H9 (cell line): ENCODE measurements around the gene TSPAN5. TPM values are rescaled to one million over a fixed set of nuclear protein-coding genes. Genes with fewer than 3 reads are reported as not detected.

Experiments used
- DNase-seq: peaks from one replicate; pipeline ENCODE4 v3.0.0-alpha.2; 2017
- H2AFZ ChIP-seq: one replicate; pipeline ENCODE4 v1.6.1; 2013; ENCODE audit warnings: mild to moderate bottlenecking, low read length, control low read depth, moderate library complexity
- H2AK5ac ChIP-seq: 2 replicates; pipeline ENCODE4 v1.6.1; 2013; ENCODE audit warnings: low read length, control low read depth, mixed read lengths; ENCODE audit not compliant: insufficient read length
- H2BK120ac ChIP-seq: one replicate; pipeline ENCODE4 v1.6.1; 2013; ENCODE audit warnings: low read depth, mild to moderate bottlenecking, low read length, control low read depth, inconsistent platforms; ENCODE audit not compliant: poor library complexity, severe bottlenecking
- H2BK12ac ChIP-seq: 2 replicates; pipeline ENCODE4 v1.6.1; 2013; ENCODE audit warnings: low read length, control low read depth, mixed read lengths, low read depth; ENCODE audit not compliant: insufficient read length
- H2BK15ac ChIP-seq: 2 replicates; pipeline ENCODE4 v1.6.1; 2013; ENCODE audit warnings: low read depth, low read length, control low read depth
- H2BK20ac ChIP-seq: one replicate; pipeline ENCODE4 v1.6.1; 2013; ENCODE audit warnings: low read depth, mild to moderate bottlenecking, low read length, control low read depth, inconsistent platforms; ENCODE audit not compliant: poor library complexity, severe bottlenecking
- H2BK5ac ChIP-seq: 2 replicates; pipeline ENCODE4 v1.6.1; 2013; ENCODE audit warnings: low read length, control low read depth, mixed read lengths; ENCODE audit not compliant: insufficient read length
- H3K14ac ChIP-seq: 2 replicates; pipeline ENCODE4 v1.6.1; 2013; ENCODE audit warnings: low read length, control low read depth; ENCODE audit not compliant: insufficient read depth
- H3K18ac ChIP-seq: 2 replicates; pipeline ENCODE4 v1.6.1; 2013; ENCODE audit warnings: low read depth, mild to moderate bottlenecking, mixed read lengths, low read length, control low read depth; ENCODE audit not compliant: insufficient read length
- H3K23ac ChIP-seq: 2 replicates; pipeline ENCODE4 v1.6.1; 2013; ENCODE audit warnings: low read length, control low read depth, mixed read lengths, low read depth; ENCODE audit not compliant: insufficient read length
- H3K23me2 ChIP-seq: 2 replicates; pipeline ENCODE4 v1.6.1; 2013; ENCODE audit warnings: low read depth, mild to moderate bottlenecking, mixed read lengths, low read length, control low read depth; ENCODE audit not compliant: insufficient read length, poor library complexity, severe bottlenecking
- H3K27ac ChIP-seq: 2 replicates; pipeline ENCODE4 v1.5.1; 2013; ENCODE audit warnings: low read length, control low read depth, mixed read lengths, low read depth; ENCODE audit not compliant: insufficient read length
- H3K27me3 ChIP-seq: 2 replicates; pipeline ENCODE4 v1.6.1; 2013; ENCODE audit warnings: low read length, control low read depth, inconsistent platforms; ENCODE audit not compliant: insufficient read depth
- H3K4ac ChIP-seq: 2 replicates; pipeline ENCODE4 v1.6.1; 2013; ENCODE audit warnings: low read depth, mild to moderate bottlenecking, control low read depth, inconsistent platforms, low read length, moderate library complexity
- H3K4me1 ChIP-seq: 2 replicates; pipeline ENCODE4 v1.6.1; 2013; ENCODE audit warnings: low read length, control low read depth, inconsistent platforms; ENCODE audit not compliant: insufficient read depth
- H3K4me2 ChIP-seq: 2 replicates; pipeline ENCODE4 v1.6.1; 2013; ENCODE audit warnings: low read length, control low read depth, mixed read lengths; ENCODE audit not compliant: insufficient read length, insufficient read depth
- H3K56ac ChIP-seq: 2 replicates; pipeline ENCODE4 v1.6.1; 2013; ENCODE audit warnings: low read depth, mild to moderate bottlenecking, mixed read lengths, low read length, control low read depth; ENCODE audit not compliant: insufficient read length
- H3K79me1 ChIP-seq: 2 replicates; pipeline ENCODE4 v1.6.1; 2013; ENCODE audit warnings: low read depth, mild to moderate bottlenecking, moderate library complexity, low read length, control low read depth, inconsistent platforms; ENCODE audit not compliant: insufficient read depth, poor library complexity, severe bottlenecking
- H3K79me2 ChIP-seq: 2 replicates; pipeline ENCODE4 v1.6.1; 2013; ENCODE audit warnings: low read length, control low read depth, inconsistent platforms; ENCODE audit not compliant: insufficient read depth
- H3K9ac ChIP-seq: 2 replicates; pipeline ENCODE4 v1.6.1; 2013; ENCODE audit warnings: low read length, control low read depth, mixed read lengths; ENCODE audit not compliant: insufficient read length; ENCODE audit errors: extremely low read depth
- H3K9me3 ChIP-seq: one replicate; pipeline ENCODE4 v1.6.1; 2013; ENCODE audit warnings: low read depth, low read length, inconsistent platforms; ENCODE audit not compliant: control insufficient read depth
- H3T11ph ChIP-seq: one replicate; pipeline ENCODE4 v1.6.1; 2013; ENCODE audit warnings: mild to moderate bottlenecking, low read length, control low read depth, inconsistent platforms
- H4K20me1 ChIP-seq: one replicate; pipeline ENCODE4 v1.6.1; 2013; ENCODE audit not compliant: control insufficient read depth, insufficient read length, insufficient read depth
- H4K5ac ChIP-seq: 2 replicates; pipeline ENCODE4 v1.6.1; 2013; ENCODE audit warnings: low read depth, mild to moderate bottlenecking, mixed read lengths, low read length, control low read depth; ENCODE audit not compliant: insufficient read length
- H4K8ac ChIP-seq: replicated peaks from 2 replicates; pipeline ENCODE4 v1.6.1; 2013; ENCODE audit warnings: low read length, control low read depth, mixed read lengths, low read depth; ENCODE audit not compliant: insufficient read length
- H4K91ac ChIP-seq: 2 replicates; pipeline ENCODE4 v1.6.1; 2013; ENCODE audit warnings: low read depth, mild to moderate bottlenecking, moderate library complexity, mixed read lengths, low read length, control low read depth; ENCODE audit not compliant: insufficient read length
- H3K27ac Mint-ChIP-seq, 3 experiments: 2 replicates in 2 of 3; 3 replicates in 1 of 3; pipeline ENCODE4 v1.8.0; 2020 to 2021; ENCODE audit warnings: mixed read lengths in 3 of 3, mild to moderate bottlenecking in 1 of 3, moderate library complexity in 1 of 3
- H3K27me3 Mint-ChIP-seq: 2 replicates; pipeline ENCODE4 v1.8.0; 2021; ENCODE audit warnings: low read depth, mild to moderate bottlenecking, moderate library complexity, mixed read lengths
- H3K36me3 Mint-ChIP-seq, 3 experiments: 2 replicates in 2 of 3; 3 replicates in 1 of 3; pipeline ENCODE4 v1.8.0; 2020 to 2021; ENCODE audit warnings: low read depth in 3 of 3, mixed read lengths in 3 of 3; ENCODE audit not compliant: insufficient read depth in 1 of 3
- H3K4me1 Mint-ChIP-seq, 2 experiments: 2 replicates each; pipeline ENCODE4 v1.8.0; 2020; ENCODE audit warnings: mixed read lengths in 2 of 2
- H3K4me3 Mint-ChIP-seq, 2 experiments: 2 replicates in 1 of 2; 3 replicates in 1 of 2; pipeline ENCODE4 v1.8.0; 2020 to 2021; ENCODE audit warnings: mild to moderate bottlenecking in 2 of 2, mixed read lengths in 2 of 2, moderate library complexity in 1 of 2
- H3K9me3 Mint-ChIP-seq, 2 experiments: 2 replicates in 1 of 2; 3 replicates in 1 of 2; pipeline ENCODE4 v1.8.0; 2020; ENCODE audit warnings: mild to moderate bottlenecking in 2 of 2, mixed read lengths in 2 of 2, moderate library complexity in 1 of 2
- WGBS: extraction: QIAGEN DNeasy Blood & Tissue Kit; methylation state at CpG from one replicate; pipeline ENCODE4 v1.1.7; 2013; ENCODE audit warnings: missing lambda C conversion rate, low lambda C conversion rate, mixed read lengths; ENCODE audit not compliant: insufficient read length; ENCODE audit errors: extremely low coverage; 5-methylcytosine and 5-hydroxymethylcytosine counted together
- total RNA-seq: library from RNA; stranded (reverse); gene quantifications from 2 replicates; pipeline ENCODE4 v1.2.1, GENCODE V29; 2021
- TF ChIP-seq, protein P1 (sequence below): fragments of 200-600 bp; sonication (generic); conservative IDR thresholded peaks from 3 replicates; pipeline ENCODE4 v1.8.0; 2021; ENCODE audit warnings: antibody characterized with exemption, mild to moderate bottlenecking

The TSPAN5 gene
- total RNA-seq, 1 experiment from 2014 or later, result 7.0 TPM

DNA sequence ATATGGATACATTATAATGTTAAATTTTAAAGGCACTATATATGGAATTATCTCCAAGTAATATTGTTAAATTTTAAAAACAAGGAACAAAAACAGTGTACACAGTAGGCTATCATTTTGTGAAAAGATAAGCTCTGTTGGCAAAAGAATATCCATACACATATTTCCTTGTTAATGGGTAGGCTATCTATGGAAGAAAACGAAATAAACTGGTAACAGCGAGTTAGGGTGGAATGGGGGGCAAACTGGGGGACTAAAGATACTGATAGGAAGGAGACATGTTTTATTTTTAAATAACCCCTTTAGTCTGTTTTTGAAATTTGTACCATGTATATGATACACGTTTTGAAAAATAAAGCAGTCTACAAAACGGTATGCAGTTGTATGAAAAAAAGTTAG lies 3.6 kb upstream of the TSPAN5 start:
- Histone ChIP-seq H3K79me2 (no peaks in the 10 kb centered on the region), H4K91ac (no peak overlapping the region), H3K9me3 (peaks cover 16% of the 10 kb centered on the region), H3K56ac (no peak overlapping the region), H2AK5ac (no peak overlapping the region), H2BK15ac (no peak overlapping the region), H3K27ac (no peak overlapping the region), H4K20me1 (no peaks in the 10 kb centered on the region), H3K4ac (no peak overlapping the region), H2BK20ac (no peak overlapping the region), H4K5ac (no peak overlapping the region), H3K79me1 (no peaks in the 10 kb centered on the region), H3K23ac (no peak overlapping the region), H2BK12ac (no peak overlapping the region), H3K18ac (no peak overlapping the region), H3K14ac (no peak overlapping the region), H3K4me2 (no peak overlapping the region), H2BK120ac (no peak overlapping the region), H3K23me2 (peaks cover 19% of the 10 kb centered on the region), H2AFZ (no peak overlapping the region), H3K27me3 (peaks cover under 1% of the 10 kb centered on the region; the same call in 1 of the 2 replicates), H3T11ph (no peak overlapping the region), H3K4me1 (peaks cover 6% of the 10 kb centered on the region; the same call in 1 of the 2 replicates), H2BK5ac (no peak overlapping the region), H3K9ac (no peak overlapping the region), H4K8ac (no peak overlapping the region)
- no peak for DNase-seq
- peaks cover 50 to 52% of the 10 kb centered on the region in 2 experiments for H3K4me1 Mint-ChIP-seq
- no peak overlapping the region; a peak in 1 of 7 replicates for H3K27ac Mint-ChIP-seq
- WGBS, result no CpG with 5 or more reads among the region's 4 CpGs
- H3K9me3 Mint-ChIP-seq, result peaks cover 23 to 29% of the 10 kb centered on the region in 2 experiments
- H3K27me3 Mint-ChIP-seq, result peaks cover 37% of the 10 kb centered on the region
- H3K4me3 Mint-ChIP-seq, result peak overlapping the region in 1 of 2 experiments; percentile 50; a peak in 1 of 5 replicates
- peaks cover 11 to 25% (median 16%) of the 10 kb centered on the region in 3 experiments for H3K36me3 Mint-ChIP-seq
- TF ChIP-seq, protein P1, sequence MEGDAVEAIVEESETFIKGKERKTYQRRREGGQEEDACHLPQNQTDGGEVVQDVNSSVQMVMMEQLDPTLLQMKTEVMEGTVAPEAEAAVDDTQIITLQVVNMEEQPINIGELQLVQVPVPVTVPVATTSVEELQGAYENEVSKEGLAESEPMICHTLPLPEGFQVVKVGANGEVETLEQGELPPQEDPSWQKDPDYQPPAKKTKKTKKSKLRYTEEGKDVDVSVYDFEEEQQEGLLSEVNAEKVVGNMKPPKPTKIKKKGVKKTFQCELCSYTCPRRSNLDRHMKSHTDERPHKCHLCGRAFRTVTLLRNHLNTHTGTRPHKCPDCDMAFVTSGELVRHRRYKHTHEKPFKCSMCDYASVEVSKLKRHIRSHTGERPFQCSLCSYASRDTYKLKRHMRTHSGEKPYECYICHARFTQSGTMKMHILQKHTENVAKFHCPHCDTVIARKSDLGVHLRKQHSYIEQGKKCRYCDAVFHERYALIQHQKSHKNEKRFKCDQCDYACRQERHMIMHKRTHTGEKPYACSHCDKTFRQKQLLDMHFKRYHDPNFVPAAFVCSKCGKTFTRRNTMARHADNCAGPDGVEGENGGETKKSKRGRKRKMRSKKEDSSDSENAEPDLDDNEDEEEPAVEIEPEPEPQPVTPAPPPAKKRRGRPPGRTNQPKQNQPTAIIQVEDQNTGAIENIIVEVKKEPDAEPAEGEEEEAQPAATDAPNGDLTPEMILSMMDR, result no peak
